GM12872 (cell line): ENCODE measurements around the gene CFAP99.
A peak's percentile ranks its signal among the peaks of the same experiment; 100 is the strongest.

Source experiments
- CTCF ChIP-seq: IDR thresholded peaks from 3 replicates; pipeline ENCODE4 v1.5.1; 2011; ENCODE audit warnings: low read depth, mild to moderate bottlenecking, low read length, moderate library complexity; ENCODE audit not compliant: insufficient read depth

CFAP99 gene

GRCh38 chr4:2438822-2439718, 20.3 kb downstream of the CFAP99 start:
- TF ChIP-seq CTCF: no peak

- TF ChIP-seq CTCF: peak; percentile 98
These were observed 22.8 kb downstream of the CFAP99 start for GRCh38 chr4:2441393-2442174.

- TF ChIP-seq CTCF: no peak
These were observed 23.6 kb downstream of the CFAP99 start for GRCh38 chr4:2442175-2442993.

GRCh38 chr4:2443061-2443730, 24.4 kb downstream of the CFAP99 start:
- TF ChIP-seq CTCF: no peak

- no peak for TF ChIP-seq CTCF
These were observed 25.4 kb downstream of the CFAP99 start for GRCh38 chr4:2443956-2444740.

- no peak for TF ChIP-seq CTCF
These were observed 26.4 kb downstream of the CFAP99 start for GRCh38 chr4:2445130-2445529.
